Breast epithelium (tissue), 4 donors: ENCODE data around the gene HMSD. TPM values are rescaled to one million over a fixed set of nuclear protein-coding genes. Genes with fewer than 3 reads are reported as not detected.
A peak's percentile ranks its signal among the peaks of the same experiment; 100 is the strongest.
"Not testable (repeated sequence)": the region's sequence is repeated elsewhere in the genome, so short reads cannot be mapped to it uniquely, and the experiment has no call there.

Source experiments
- DNase-seq, 2 donors: peaks; one replicate each; pipeline ENCODE4 v3.0.0-alpha.2; 2019; ENCODE audit warnings: low spot score in 2 of 2
- H3K27ac ChIP-seq, 2 donors: fragments of 200-600 bp; sonication (generic) in 1 of 2; one replicate each; pipeline ENCODE4 v1.5.1; 2016 to 2019; ENCODE audit warnings: mild to moderate bottlenecking in 1 of 2
- H3K27me3 ChIP-seq, 2 donors: fragments of 200-600 bp; sonication (generic) in 1 of 2; one replicate each; pipeline versions ENCODE4 v1.5.1 to v1.6.0; 2017 to 2019; ENCODE audit warnings: control low read depth in 1 of 2, mild to moderate bottlenecking in 1 of 2
- H3K36me3 ChIP-seq: fragments of 200-600 bp; one replicate; pipeline ENCODE4 v1.5.1; 2019
- H3K4me1 ChIP-seq, 2 donors: fragments of 200-600 bp; sonication (generic); one replicate each; pipeline ENCODE4 v1.5.1; 2016 to 2019; ENCODE audit warnings: control low read depth in 1 of 2
- H3K4me3 ChIP-seq, 3 donors: fragments of 200-600 bp; sonication (generic); 1 replicate in 2 of 3; 2 replicates in 1 of 3; pipeline ENCODE4 v1.5.1; 2016 to 2019; ENCODE audit warnings: mild to moderate bottlenecking in 3 of 3, moderate library complexity in 2 of 3
- H3K9me3 ChIP-seq, 2 donors: fragments of 200-600 bp; sonication (generic) in 1 of 2; one replicate each; pipeline ENCODE4 v1.5.1; 2016 to 2019; ENCODE audit warnings: control low read depth in 1 of 2
- CTCF ChIP-seq, 3 donors: fragments of 450-650 bp; IDR thresholded peaks; one replicate each; pipeline ENCODE4 v1.5.1; 2016 to 2017; ENCODE audit warnings: antibody characterized with exemption in 3 of 3, mild to moderate bottlenecking in 3 of 3, moderate library complexity in 3 of 3
- POLR2A ChIP-seq: fragments of 450-650 bp; IDR thresholded peaks from one replicate; pipeline ENCODE4 v1.6.1; 2016; ENCODE audit warnings: antibody characterized with exemption, mild to moderate bottlenecking, moderate library complexity
- POLR2AphosphoS5 ChIP-seq, 3 donors: sonication (generic); formaldehyde crosslinking; IDR thresholded peaks; one replicate each; pipeline ENCODE4 v1.6.1; 2017; ENCODE audit warnings: antibody characterized with exemption in 3 of 3
- intact Hi-C: fragments of 100-400 bp; cut with DNase I; formaldehyde crosslinking; loops from one replicate; pipeline ENCODE4 v1.15.1; 2023; ENCODE audit warnings: low total_unique reads
- total RNA-seq, 3 donors: library from RNA; depleted of rRNA; stranded (reverse); fragments of >200 nt; gene quantifications; one replicate each; pipeline ENCODE4 v1.1.0, GENCODE V29; 2016

Gene HMSD
- total RNA-seq, 3 donors from 2014 or later: 0.29 TPM; not detected in 2

- Histone ChIP-seq H3K4me1 (no peaks in the 10 kb centered on the region), H3K27ac (no peak overlapping the region), H3K4me3 (peak overlapping the region; percentile 38 to 74 (median 51)), H3K27me3 (peaks cover 3 to 4% of the 10 kb centered on the region in 2 donors), H3K9me3 (no peaks in the 10 kb centered on the region), H3K36me3 (no peaks in the 10 kb centered on the region)
- intact Hi-C loops: no loop called here
- no peak for DNase-seq
- TF ChIP-seq POLR2AphosphoS5 (IDR thresholded peaks at IDR 0.05): no peak
- TF ChIP-seq POLR2A: no peak
- TF ChIP-seq CTCF (IDR thresholded peaks at IDR 0.05): no peak
Measured at GRCh38 chr18:63936932-63937393, 12.1 kb upstream of the HMSD start.

GRCh38 chr18:63940008-63940407 lies 9.1 kb upstream of the HMSD start:
- no peak for TF ChIP-seq CTCF (IDR thresholded peaks at IDR 0.05)
- no peak for TF ChIP-seq POLR2A
- TF ChIP-seq POLR2AphosphoS5 (IDR thresholded peaks at IDR 0.05): no peak
- Histone ChIP-seq H3K36me3 (no peaks in the 10 kb centered on the region), H3K27ac (no peak overlapping the region), H3K27me3 (peaks cover 3 to 4% of the 10 kb centered on the region in 2 donors), H3K9me3 (peaks cover 0 to under 1% of the 10 kb centered on the region in 2 donors), H3K4me3 (no peak overlapping the region), H3K4me1 (no peaks in the 10 kb centered on the region)
- intact Hi-C loops: no loop called here
- no peak for DNase-seq

GRCh38 chr18:63940543-63941050 lies 8.5 kb upstream of the HMSD start:
- H3K27ac ChIP-seq, H3K4me3 ChIP-seq, H3K4me1 ChIP-seq, H3K9me3 ChIP-seq, H3K27me3 ChIP-seq, intact Hi-C loops, H3K36me3 ChIP-seq, DNase-seq: not testable (repeated sequence)

GRCh38 chr18:63947051-63947790 lies 1.9 kb upstream of the HMSD start:
- no peaks in the 10 kb centered on the region for H3K4me1 ChIP-seq
- no peaks in the 10 kb centered on the region for H3K36me3 ChIP-seq
- no peak overlapping the region for H3K4me3 ChIP-seq
- TF ChIP-seq POLR2A (no peak), CTCF (IDR thresholded peaks at IDR 0.05) (no peak), POLR2AphosphoS5 (IDR thresholded peaks at IDR 0.05) (no peak)
- no peak overlapping the region for H3K27ac ChIP-seq
- H3K9me3 ChIP-seq: peaks cover 0 to 7% of the 10 kb centered on the region in 2 donors
- DNase-seq: no peak
- intact Hi-C loops: no loop called here
- no peaks in the 10 kb centered on the region for H3K27me3 ChIP-seq

- Histone ChIP-seq H3K4me3 (no peak overlapping the region), H3K27me3 (peaks cover 0 to 8% of the 10 kb centered on the region in 2 donors), H3K4me1 (no peaks in the 10 kb centered on the region), H3K9me3 (no peaks in the 10 kb centered on the region), H3K27ac (no peak overlapping the region), H3K36me3 (no peaks in the 10 kb centered on the region)
- intact Hi-C loops: no loop called here
- no peak for DNase-seq
- no peak for TF ChIP-seq POLR2A
- TF ChIP-seq CTCF (IDR thresholded peaks at IDR 0.05): no peak
- TF ChIP-seq POLR2AphosphoS5 (IDR thresholded peaks at IDR 0.05): no peak
Measured at GRCh38 chr18:63951302-63951705, 2.2 kb downstream of the HMSD start.
